HL-60 (cell line): ENCODE measurements around the gene ADGRB3.

Experiments
- SPI1 ChIP-seq: IDR thresholded peaks from 2 replicates; pipeline ENCODE4 v1.6.1; 2012; ENCODE audit warnings: low read depth, mild to moderate bottlenecking, borderline replicate concordance
- TF ChIP-seq, protein P1 (sequence below): IDR thresholded peaks from one replicate; pipeline ENCODE4 v1.5.1; 2011; ENCODE audit warnings: low read length, control low read depth, inconsistent platforms; ENCODE audit not compliant: insufficient read depth
- TF ChIP-seq, protein P2 (sequence below): IDR thresholded peaks from 2 replicates; pipeline ENCODE4 v1.6.1; 2012; ENCODE audit warnings: low read depth; ENCODE audit not compliant: insufficient replicate concordance

DNA sequence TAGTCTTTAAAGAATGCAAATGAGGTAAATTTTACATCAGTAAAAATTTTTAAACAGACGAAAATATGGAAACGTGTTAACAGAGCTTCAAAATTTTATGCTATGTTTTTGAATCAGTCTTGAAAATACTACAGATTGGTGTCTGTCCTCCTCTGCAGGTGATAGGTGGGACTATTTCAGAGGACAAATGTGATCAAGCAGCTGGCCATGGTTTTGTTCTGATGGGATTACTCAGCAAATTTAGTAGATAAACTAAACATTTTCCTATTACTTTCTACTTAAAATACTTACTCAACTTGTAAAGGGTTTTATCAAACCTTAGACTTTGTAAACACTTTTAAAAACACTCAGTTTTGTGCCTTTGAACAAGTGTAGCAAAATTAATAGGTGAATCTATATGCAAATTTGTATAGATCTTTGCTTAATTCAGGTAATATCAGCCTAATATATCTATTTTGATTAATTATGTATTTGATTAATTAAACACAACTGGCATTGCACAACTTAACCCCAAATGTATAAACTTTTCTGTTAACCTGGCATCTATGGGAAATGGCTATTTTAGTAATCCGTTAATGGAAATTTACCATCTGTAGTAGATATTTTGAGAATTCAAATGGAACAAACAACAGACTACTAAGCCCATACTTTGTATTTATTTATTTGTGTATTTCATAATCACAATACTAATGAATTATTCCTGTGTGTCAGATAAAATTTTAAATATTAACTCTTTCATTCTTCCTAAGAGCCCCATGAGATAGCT lies 22.5 kb downstream of the ADGRB3 start:
- TF ChIP-seq SPI1, result no peak
- TF ChIP-seq, protein P1, sequence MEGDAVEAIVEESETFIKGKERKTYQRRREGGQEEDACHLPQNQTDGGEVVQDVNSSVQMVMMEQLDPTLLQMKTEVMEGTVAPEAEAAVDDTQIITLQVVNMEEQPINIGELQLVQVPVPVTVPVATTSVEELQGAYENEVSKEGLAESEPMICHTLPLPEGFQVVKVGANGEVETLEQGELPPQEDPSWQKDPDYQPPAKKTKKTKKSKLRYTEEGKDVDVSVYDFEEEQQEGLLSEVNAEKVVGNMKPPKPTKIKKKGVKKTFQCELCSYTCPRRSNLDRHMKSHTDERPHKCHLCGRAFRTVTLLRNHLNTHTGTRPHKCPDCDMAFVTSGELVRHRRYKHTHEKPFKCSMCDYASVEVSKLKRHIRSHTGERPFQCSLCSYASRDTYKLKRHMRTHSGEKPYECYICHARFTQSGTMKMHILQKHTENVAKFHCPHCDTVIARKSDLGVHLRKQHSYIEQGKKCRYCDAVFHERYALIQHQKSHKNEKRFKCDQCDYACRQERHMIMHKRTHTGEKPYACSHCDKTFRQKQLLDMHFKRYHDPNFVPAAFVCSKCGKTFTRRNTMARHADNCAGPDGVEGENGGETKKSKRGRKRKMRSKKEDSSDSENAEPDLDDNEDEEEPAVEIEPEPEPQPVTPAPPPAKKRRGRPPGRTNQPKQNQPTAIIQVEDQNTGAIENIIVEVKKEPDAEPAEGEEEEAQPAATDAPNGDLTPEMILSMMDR, result no peak
- TF ChIP-seq, protein P2, sequence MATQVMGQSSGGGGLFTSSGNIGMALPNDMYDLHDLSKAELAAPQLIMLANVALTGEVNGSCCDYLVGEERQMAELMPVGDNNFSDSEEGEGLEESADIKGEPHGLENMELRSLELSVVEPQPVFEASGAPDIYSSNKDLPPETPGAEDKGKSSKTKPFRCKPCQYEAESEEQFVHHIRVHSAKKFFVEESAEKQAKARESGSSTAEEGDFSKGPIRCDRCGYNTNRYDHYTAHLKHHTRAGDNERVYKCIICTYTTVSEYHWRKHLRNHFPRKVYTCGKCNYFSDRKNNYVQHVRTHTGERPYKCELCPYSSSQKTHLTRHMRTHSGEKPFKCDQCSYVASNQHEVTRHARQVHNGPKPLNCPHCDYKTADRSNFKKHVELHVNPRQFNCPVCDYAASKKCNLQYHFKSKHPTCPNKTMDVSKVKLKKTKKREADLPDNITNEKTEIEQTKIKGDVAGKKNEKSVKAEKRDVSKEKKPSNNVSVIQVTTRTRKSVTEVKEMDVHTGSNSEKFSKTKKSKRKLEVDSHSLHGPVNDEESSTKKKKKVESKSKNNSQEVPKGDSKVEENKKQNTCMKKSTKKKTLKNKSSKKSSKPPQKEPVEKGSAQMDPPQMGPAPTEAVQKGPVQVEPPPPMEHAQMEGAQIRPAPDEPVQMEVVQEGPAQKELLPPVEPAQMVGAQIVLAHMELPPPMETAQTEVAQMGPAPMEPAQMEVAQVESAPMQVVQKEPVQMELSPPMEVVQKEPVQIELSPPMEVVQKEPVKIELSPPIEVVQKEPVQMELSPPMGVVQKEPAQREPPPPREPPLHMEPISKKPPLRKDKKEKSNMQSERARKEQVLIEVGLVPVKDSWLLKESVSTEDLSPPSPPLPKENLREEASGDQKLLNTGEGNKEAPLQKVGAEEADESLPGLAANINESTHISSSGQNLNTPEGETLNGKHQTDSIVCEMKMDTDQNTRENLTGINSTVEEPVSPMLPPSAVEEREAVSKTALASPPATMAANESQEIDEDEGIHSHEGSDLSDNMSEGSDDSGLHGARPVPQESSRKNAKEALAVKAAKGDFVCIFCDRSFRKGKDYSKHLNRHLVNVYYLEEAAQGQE, result no peak
